Neutrophil (primary cell): ENCODE data around the gene ACAD8.

ENCODE experiments used
- H3K27ac ChIP-seq: fragments of 200-600 bp; sonication (generic); 2 replicates; pipeline ENCODE4 v1.5.1; 2016; ENCODE audit warnings: mild to moderate bottlenecking, moderate library complexity
- H3K27me3 ChIP-seq: fragments of 200-600 bp; sonication (generic); 2 replicates; pipeline ENCODE4 v1.6.0; 2016; ENCODE audit warnings: mild to moderate bottlenecking
- H3K36me3 ChIP-seq: fragments of 200-600 bp; sonication (generic); 2 replicates; pipeline ENCODE4 v1.5.1; 2017
- H3K4me1 ChIP-seq, 2 experiments: fragments of 200-600 bp in 1 of 2; sonication (generic) in 1 of 2; 1 replicate in 1 of 2; 2 replicates in 1 of 2; pipeline versions ENCODE4 v1.5.1 to v1.6.1; 2013 to 2016; ENCODE audit warnings: low read depth in 1 of 2, low read length in 1 of 2, mild to moderate bottlenecking in 1 of 2, moderate library complexity in 1 of 2; ENCODE audit not compliant: control insufficient read depth in 1 of 2, insufficient read depth in 1 of 2
- H3K4me3 ChIP-seq, 2 experiments: fragments of 200-600 bp in 1 of 2; sonication (generic) in 1 of 2; 1 replicate in 1 of 2; 2 replicates in 1 of 2; pipeline ENCODE4 v1.5.1; 2013 to 2016; ENCODE audit warnings: low read depth in 1 of 2, low read length in 1 of 2, mild to moderate bottlenecking in 1 of 2, moderate library complexity in 1 of 2
- H3K9me3 ChIP-seq: fragments of 200-600 bp; sonication (generic); 2 replicates; pipeline ENCODE4 v1.5.1; 2016
- TF ChIP-seq, protein P1 (sequence below): fragments of 200-600 bp; sonication (generic); IDR thresholded peaks from 2 replicates; pipeline ENCODE4 v1.5.1; 2016; ENCODE audit warnings: antibody characterized with exemption

The ACAD8 gene

DNA sequence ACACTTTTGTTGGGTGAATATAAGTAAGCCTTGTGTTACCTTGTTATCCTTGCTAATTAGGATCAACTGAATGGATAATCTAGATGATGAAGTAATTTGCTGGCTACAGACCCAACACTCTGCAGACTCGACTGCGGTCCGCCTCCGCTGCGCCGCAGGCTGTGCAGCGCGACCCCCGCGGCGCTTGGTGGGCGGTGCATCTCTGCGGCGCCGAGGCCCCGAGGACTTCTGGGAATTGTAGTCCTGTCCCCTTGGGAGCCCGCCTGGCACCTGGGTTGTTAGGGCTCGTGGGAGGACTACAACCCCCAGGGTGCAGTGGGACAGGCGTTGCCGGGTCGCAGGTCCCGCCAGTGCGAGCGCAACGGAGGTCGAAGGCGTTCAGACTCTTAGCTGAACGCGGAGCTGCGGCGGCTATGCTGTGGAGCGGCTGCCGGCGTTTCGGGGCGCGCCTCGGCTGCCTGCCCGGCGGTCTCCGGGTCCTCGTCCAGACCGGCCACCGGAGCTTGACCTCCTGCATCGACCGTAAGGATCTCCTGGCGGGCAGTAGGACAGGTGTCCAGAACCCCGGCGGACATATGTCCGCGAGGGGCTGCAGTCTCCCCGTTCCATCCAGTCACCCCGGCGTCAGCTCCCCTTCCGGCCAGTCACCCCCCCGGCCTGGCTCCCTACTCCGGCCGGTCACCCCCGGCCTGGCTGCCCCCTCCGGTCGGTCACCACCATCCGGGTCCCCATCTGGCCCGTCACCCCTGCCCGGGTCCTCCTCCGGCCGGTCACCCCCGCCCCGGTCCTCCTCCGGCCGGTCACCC, at the start of gene ACAD8, which contains the start of gene THYN1:
Gene ACAD8 (plus strand): TSS at position 381 of the 806 bp plus-strand sequence. CDS start 33 bp downstream, at position 414.
Gene THYN1 (minus strand): TSS at position 165 of the 806 bp plus-strand sequence. CDS start 470 bp downstream, outside the sequence.
- Histone ChIP-seq H3K27ac (peak within 1 kb of the TSS; percentile 63), H3K9me3 (no peaks in the 10 kb centered on the region), H3K27me3 (no peaks in the 10 kb centered on the region), H3K4me1 (peaks cover 69% of the 10 kb centered on the region in 2 experiments), H3K4me3 (peak within 1 kb of the TSS; percentile 85 to 87), H3K36me3 (peaks cover 36% of the 10 kb centered on the region)
- TF ChIP-seq, protein P1, sequence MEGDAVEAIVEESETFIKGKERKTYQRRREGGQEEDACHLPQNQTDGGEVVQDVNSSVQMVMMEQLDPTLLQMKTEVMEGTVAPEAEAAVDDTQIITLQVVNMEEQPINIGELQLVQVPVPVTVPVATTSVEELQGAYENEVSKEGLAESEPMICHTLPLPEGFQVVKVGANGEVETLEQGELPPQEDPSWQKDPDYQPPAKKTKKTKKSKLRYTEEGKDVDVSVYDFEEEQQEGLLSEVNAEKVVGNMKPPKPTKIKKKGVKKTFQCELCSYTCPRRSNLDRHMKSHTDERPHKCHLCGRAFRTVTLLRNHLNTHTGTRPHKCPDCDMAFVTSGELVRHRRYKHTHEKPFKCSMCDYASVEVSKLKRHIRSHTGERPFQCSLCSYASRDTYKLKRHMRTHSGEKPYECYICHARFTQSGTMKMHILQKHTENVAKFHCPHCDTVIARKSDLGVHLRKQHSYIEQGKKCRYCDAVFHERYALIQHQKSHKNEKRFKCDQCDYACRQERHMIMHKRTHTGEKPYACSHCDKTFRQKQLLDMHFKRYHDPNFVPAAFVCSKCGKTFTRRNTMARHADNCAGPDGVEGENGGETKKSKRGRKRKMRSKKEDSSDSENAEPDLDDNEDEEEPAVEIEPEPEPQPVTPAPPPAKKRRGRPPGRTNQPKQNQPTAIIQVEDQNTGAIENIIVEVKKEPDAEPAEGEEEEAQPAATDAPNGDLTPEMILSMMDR, result peak; percentile 59

- Histone ChIP-seq H3K36me3 (peaks cover 69% of the 10 kb centered on the region), H3K4me3 (no peak overlapping the region), H3K27ac (no peak overlapping the region), H3K27me3 (no peaks in the 10 kb centered on the region), H3K9me3 (no peaks in the 10 kb centered on the region), H3K4me1 (no peaks in the 10 kb centered on the region)
- TF ChIP-seq, protein P1, result no peak
Measured at GRCh38 chr11:134205729-134206128, 47.6 kb upstream of the ACAD8 start.

- Histone ChIP-seq H3K4me1 (no peaks in the 10 kb centered on the region), H3K27ac (no peak overlapping the region), H3K9me3 (no peaks in the 10 kb centered on the region), H3K27me3 (no peaks in the 10 kb centered on the region), H3K4me3 (no peak overlapping the region), H3K36me3 (peaks cover 65% of the 10 kb centered on the region)
- TF ChIP-seq, protein P1, result no peak
Measured at GRCh38 chr11:134206185-134206584, 47.2 kb upstream of the ACAD8 start.

DNA sequence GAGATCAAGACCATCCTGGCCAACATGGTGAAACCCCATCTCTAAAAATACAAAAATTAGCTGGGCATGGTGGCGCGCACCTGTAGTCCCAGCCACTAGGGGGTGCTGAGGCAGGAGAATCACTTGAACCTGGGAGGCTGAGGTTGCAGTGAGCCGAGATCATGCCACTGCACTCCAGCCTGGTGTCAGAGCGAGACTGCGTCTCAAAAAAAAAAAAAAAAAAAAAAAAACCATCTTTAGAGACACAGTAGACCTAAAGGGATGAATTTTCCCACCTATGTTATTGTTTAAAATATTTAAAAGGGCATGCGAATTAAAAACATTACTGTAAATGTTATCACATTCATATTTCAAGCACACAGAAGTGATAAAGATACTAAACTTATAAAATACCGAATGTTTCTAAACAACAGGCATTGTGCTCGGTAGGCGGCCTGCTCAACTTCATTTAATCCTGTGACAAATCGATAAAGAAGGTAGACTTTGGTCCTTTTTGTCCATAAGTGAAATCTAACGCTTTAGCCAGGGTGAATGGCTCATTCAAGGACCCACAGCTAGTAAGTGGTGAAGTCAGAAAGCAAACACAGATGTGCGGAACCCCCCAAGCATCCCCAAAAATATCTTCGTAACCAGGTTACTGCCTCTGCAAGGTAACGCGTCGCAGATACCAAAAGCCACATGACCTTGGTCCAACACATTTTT, 45.7 kb upstream of the ACAD8 start:
- Histone ChIP-seq H3K4me3 (no peak overlapping the region), H3K9me3 (no peaks in the 10 kb centered on the region), H3K27me3 (no peaks in the 10 kb centered on the region), H3K27ac (no peak overlapping the region), H3K4me1 (no peaks in the 10 kb centered on the region), H3K36me3 (peaks cover 50% of the 10 kb centered on the region)
- TF ChIP-seq, protein P1, result peak; percentile 84

- Histone ChIP-seq H3K4me3 (no peak overlapping the region), H3K4me1 (no peaks in the 10 kb centered on the region), H3K36me3 (peaks cover 3% of the 10 kb centered on the region), H3K27ac (no peak overlapping the region), H3K9me3 (no peaks in the 10 kb centered on the region), H3K27me3 (no peaks in the 10 kb centered on the region)
- TF ChIP-seq, protein P1, result no peak
Measured at GRCh38 chr11:134215836-134216235, 37.5 kb upstream of the ACAD8 start.
